Measurements from ENCODE around the gene TTN. TPM values are rescaled to one million over a fixed set of nuclear protein-coding genes. Genes with fewer than 3 reads are reported as not detected.

The TTN gene
- polyA plus RNA-seq, 1 experiment = not detected

DNA sequence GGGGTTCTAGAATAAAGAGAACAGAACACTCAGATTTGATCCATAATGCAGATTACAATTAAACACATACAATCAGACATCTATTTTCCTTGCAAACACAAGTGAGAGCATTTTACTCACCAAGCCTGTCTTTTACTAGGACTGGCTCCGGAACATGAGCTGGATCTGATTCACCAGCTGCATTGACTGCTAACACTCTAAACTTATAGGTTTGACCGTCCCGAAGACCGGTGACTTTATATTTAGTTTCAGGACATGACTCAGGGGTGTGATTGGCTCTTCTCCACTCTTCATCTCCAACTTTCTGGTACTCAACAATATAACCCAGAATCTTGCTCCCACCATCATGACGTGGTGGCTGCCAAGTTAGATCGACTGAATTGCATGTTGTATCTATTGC is 214.6 kb downstream of the TTN start:
- Histone ChIP-seq H3K36me3 (ENCODE audit: control insufficient read depth, insufficient read depth, low read length) (no peaks in the 10 kb centered on the region), H3K4me3 (ENCODE audit: low read depth, low read length) (no peak overlapping the region), H3K27me3 (ENCODE audit: control insufficient read depth, insufficient read depth, low read length) (no peaks in the 10 kb centered on the region)
- POLR2A ChIA-PET = no interaction called here
- no peak for DNase-seq (ENCODE audit: low read depth)
- CTCF ChIA-PET = no interaction called here
- TF ChIP-seq, protein P1, sequence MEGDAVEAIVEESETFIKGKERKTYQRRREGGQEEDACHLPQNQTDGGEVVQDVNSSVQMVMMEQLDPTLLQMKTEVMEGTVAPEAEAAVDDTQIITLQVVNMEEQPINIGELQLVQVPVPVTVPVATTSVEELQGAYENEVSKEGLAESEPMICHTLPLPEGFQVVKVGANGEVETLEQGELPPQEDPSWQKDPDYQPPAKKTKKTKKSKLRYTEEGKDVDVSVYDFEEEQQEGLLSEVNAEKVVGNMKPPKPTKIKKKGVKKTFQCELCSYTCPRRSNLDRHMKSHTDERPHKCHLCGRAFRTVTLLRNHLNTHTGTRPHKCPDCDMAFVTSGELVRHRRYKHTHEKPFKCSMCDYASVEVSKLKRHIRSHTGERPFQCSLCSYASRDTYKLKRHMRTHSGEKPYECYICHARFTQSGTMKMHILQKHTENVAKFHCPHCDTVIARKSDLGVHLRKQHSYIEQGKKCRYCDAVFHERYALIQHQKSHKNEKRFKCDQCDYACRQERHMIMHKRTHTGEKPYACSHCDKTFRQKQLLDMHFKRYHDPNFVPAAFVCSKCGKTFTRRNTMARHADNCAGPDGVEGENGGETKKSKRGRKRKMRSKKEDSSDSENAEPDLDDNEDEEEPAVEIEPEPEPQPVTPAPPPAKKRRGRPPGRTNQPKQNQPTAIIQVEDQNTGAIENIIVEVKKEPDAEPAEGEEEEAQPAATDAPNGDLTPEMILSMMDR (IDR thresholded peaks at IDR 0.05; ENCODE audit: insufficient read depth, low read depth, low read length) = no peak

DNA sequence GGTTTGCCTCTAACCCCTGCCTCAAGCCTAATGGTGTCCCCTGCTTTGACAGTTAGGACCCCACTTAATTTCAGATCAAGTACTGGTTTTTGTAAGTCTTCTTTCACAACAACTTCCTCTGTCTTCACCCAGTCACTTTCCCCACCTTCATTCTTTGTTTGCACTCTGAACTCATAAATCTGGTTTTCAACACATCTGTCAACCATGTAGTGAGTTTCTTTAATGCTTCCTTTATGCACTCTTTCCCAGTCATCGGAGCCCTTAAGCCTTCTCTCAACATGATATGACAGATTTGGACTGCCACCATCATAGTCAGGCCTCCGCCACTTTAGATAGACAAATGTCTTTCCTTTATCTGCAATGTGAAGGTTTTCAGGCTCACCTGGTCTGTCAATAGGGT is 217.9 kb downstream of the TTN start:
- no peak overlapping the region for H3K4me3 ChIP-seq (ENCODE audit: low read depth, low read length)
- DNase-seq (ENCODE audit: low read depth) = no peak
- CTCF ChIA-PET = no interaction called here
- H3K27me3 ChIP-seq (ENCODE audit: control insufficient read depth, insufficient read depth, low read length) = no peaks in the 10 kb centered on the region
- TF ChIP-seq, protein P1 (IDR thresholded peaks at IDR 0.05; ENCODE audit: insufficient read depth, low read depth, low read length) = no peak
- H3K36me3 ChIP-seq (ENCODE audit: control insufficient read depth, insufficient read depth, low read length) = no peaks in the 10 kb centered on the region
- POLR2A ChIA-PET = no interaction called here

GRCh38 chr2:178584666-178585065 is 222.6 kb downstream of the TTN start:
- Histone ChIP-seq H3K36me3 (ENCODE audit: control insufficient read depth, insufficient read depth, low read length) (no peaks in the 10 kb centered on the region), H3K4me3 (ENCODE audit: low read depth, low read length) (no peak overlapping the region), H3K27me3 (ENCODE audit: control insufficient read depth, insufficient read depth, low read length) (no peaks in the 10 kb centered on the region)
- ChIA-PET CTCF (no interaction called here), POLR2A (no interaction called here)
- TF ChIP-seq, protein P1 (IDR thresholded peaks at IDR 0.05; ENCODE audit: insufficient read depth, low read depth, low read length) = no peak
- DNase-seq (ENCODE audit: low read depth) = no peak

GRCh38 chr2:178579006-178579405 is 228.2 kb downstream of the TTN start:
- Histone ChIP-seq H3K27me3 (ENCODE audit: control insufficient read depth, insufficient read depth, low read length) (no peaks in the 10 kb centered on the region), H3K4me3 (ENCODE audit: low read depth, low read length) (no peak overlapping the region), H3K36me3 (ENCODE audit: control insufficient read depth, insufficient read depth, low read length) (no peaks in the 10 kb centered on the region)
- POLR2A ChIA-PET = no interaction called here
- CTCF ChIA-PET = no interaction called here
- TF ChIP-seq, protein P1 (IDR thresholded peaks at IDR 0.05; ENCODE audit: insufficient read depth, low read depth, low read length) = no peak
- no peak for DNase-seq (ENCODE audit: low read depth)

DNA sequence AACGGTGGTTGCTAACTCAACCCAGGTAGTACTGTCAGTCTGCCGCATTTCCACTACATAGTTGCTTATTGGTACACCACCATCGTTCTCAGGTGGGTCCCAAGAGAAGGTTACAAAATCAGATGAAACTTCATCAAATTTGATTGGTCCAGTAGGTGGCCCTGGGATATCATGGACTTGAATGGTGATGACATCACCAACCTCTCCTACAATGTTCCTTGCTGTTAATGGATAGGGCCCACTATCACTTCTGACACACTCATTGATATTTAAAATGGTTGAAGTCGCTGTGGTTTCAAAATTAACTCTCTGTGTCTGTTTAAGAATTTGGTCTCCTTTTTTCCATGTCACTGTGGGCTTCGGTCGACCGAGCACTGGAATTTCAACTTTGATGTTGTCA is 232.4 kb downstream of the TTN start:
- TF ChIP-seq, protein P1 (IDR thresholded peaks at IDR 0.05; ENCODE audit: insufficient read depth, low read depth, low read length) = no peak
- H3K36me3 ChIP-seq (ENCODE audit: control insufficient read depth, insufficient read depth, low read length) = no peaks in the 10 kb centered on the region
- no peak overlapping the region for H3K4me3 ChIP-seq (ENCODE audit: low read depth, low read length)
- no peaks in the 10 kb centered on the region for H3K27me3 ChIP-seq (ENCODE audit: control insufficient read depth, insufficient read depth, low read length)
- no peak for DNase-seq (ENCODE audit: low read depth)
- ChIA-PET CTCF (no interaction called here), POLR2A (no interaction called here)

All from BJ (cell line).